ENCODE results near the gene WDR90. TPM values are rescaled to one million over a fixed set of nuclear protein-coding genes. Genes with fewer than 3 reads are reported as not detected.
"Not testable (repeated sequence)": the region's sequence is repeated elsewhere in the genome, so short reads cannot be mapped to it uniquely, and the experiment has no call there.

Gene WDR90
- total RNA-seq, 1 experiment from 2014 or later: 47.9 TPM

DNA sequence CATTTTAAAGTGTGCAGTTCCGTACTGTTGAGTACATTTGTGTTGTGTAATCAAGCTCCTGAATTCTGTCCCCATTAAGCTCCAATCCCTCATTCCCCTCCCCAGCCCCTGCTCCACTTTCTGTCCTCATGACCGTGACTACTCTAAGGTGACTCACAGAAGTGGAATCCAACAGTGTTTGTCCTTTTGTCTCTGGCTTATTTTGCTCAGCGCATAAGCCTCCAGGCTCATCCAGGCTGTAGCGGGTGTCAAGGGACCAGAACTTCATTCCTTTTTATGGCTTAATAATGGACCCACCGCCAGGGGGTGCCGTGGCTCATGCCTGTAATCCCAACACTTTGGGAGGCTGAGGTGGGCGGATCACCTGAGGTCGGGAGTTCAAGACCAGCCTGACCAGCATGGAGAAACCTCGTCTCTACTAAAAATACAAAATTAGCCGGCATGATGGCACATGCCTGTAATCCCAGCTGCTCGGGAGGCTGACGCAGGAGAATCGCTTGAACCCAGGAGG is 63.6 kb downstream of the WDR90 start:
- intact Hi-C loops (cut with micrococcal nuclease): loop anchor here (1.0 kb wide), 1 partner anchor 73 kb away; no protein-coding TSS in a partner anchor
- ChIA-PET CTCF (interaction anchor here (0.6 to 3.9 kb wide), 29 partner anchors 8 to 646 kb away, joined by 3 to 34 read pairs (median 4); partner anchors contain the start of genes ANTKMT, CHTF18, CIAO3 and HAGHL), POLR2A (interaction anchor here (0.6 to 8.8 kb wide), 20 partner anchors 9 to 125 kb away, joined by 3 to 124 read pairs (median 4); partner anchors contain the start of genes ANTKMT, CCDC78, CIAO3 and HAGHL)
- H3K4me1 Mint-ChIP-seq (ENCODE audit: insufficient read depth, unreplicated experiment): peaks cover 20% of the 10 kb centered on the region
- peak; percentile 96 for DNase-seq (ENCODE audit: unreplicated experiment)
- TF ChIP-seq CTCF (IDR thresholded peaks at IDR 0.05; ENCODE audit: unreplicated experiment): peak; percentile 58
- H3K36me3 Mint-ChIP-seq (ENCODE audit: insufficient read depth, unreplicated experiment); H3K27me3 Mint-ChIP-seq (ENCODE audit: insufficient read depth, unreplicated experiment); BruUV-seq (replicated peaks); H3K9me3 Mint-ChIP-seq (ENCODE audit: unreplicated experiment): not testable (repeated sequence)
- peak overlapping the region; percentile 72 for H3K27ac Mint-ChIP-seq (ENCODE audit: low read depth, unreplicated experiment)
- peak overlapping the region; percentile 42 for H3K4me3 Mint-ChIP-seq (ENCODE audit: unreplicated experiment)

- no peak for TF ChIP-seq CTCF (IDR thresholded peaks at IDR 0.05; ENCODE audit: unreplicated experiment)
- intact Hi-C loops (cut with micrococcal nuclease): no loop called here
- Mint-ChIP-seq H3K36me3 (ENCODE audit: insufficient read depth, unreplicated experiment) (peaks cover 12% of the 10 kb centered on the region), H3K4me1 (ENCODE audit: insufficient read depth, unreplicated experiment) (peaks cover 18% of the 10 kb centered on the region), H3K9me3 (ENCODE audit: unreplicated experiment) (no peaks in the 10 kb centered on the region), H3K27me3 (ENCODE audit: insufficient read depth, unreplicated experiment) (no peaks in the 10 kb centered on the region), H3K27ac (ENCODE audit: low read depth, unreplicated experiment) (no peak overlapping the region), H3K4me3 (ENCODE audit: unreplicated experiment) (peak overlapping the region; percentile 60)
- no TSS peak for BruUV-seq (replicated peaks)
- ChIA-PET POLR2A (interaction anchor here (1.2 to 8.8 kb wide), 6 partner anchors 10 to 74 kb away, joined by 3 to 124 read pairs (median 9); partner anchors contain the start of genes ANTKMT, CCDC78, CHTF18 and CIAO3), CTCF (interaction anchor here (0.6 to 1.6 kb wide), 5 partner anchors 10 to 71 kb away, joined by 3 to 6 read pairs (median 4); no protein-coding TSS in a partner anchor)
- DNase-seq (ENCODE audit: unreplicated experiment): no peak
These were observed 64.9 kb downstream of the WDR90 start for GRCh38 chr16:714079-714478.

GRCh38 chr16:714558-715476 is 65.7 kb downstream of the WDR90 start, which contains the start of gene METRN:
Gene METRN, plus strand, starts transcription at chr16:715118. Its CDS starts 172 bp downstream, at chr16:715290.
- no peak for TF ChIP-seq CTCF (IDR thresholded peaks at IDR 0.05; ENCODE audit: unreplicated experiment)
- Mint-ChIP-seq H3K27me3 (ENCODE audit: insufficient read depth, unreplicated experiment) (no peaks in the 10 kb centered on the region), H3K27ac (ENCODE audit: low read depth, unreplicated experiment) (peak within 1 kb of the TSS; percentile 16), H3K4me3 (ENCODE audit: unreplicated experiment) (peak within 1 kb of the TSS; percentile 76), H3K9me3 (ENCODE audit: unreplicated experiment) (no peaks in the 10 kb centered on the region), H3K36me3 (ENCODE audit: insufficient read depth, unreplicated experiment) (peaks cover 19% of the 10 kb centered on the region), H3K4me1 (ENCODE audit: insufficient read depth, unreplicated experiment) (peaks cover 21% of the 10 kb centered on the region)
- BruUV-seq (replicated peaks): no TSS peak
- POLR2A ChIA-PET: interaction anchor here (0.6 to 8.8 kb wide), 20 partner anchors 9 to 706 kb away, joined by 3 to 124 read pairs (median 4); partner anchors contain the start of genes ANTKMT, CCDC78, CHTF18 and CIAO3
- DNase-seq (ENCODE audit: unreplicated experiment): peak; percentile 83
- CTCF ChIA-PET: interaction anchor here (0.5 to 1.6 kb wide), 5 partner anchors 8 to 71 kb away, joined by 3 to 6 read pairs (median 4); no protein-coding TSS in a partner anchor
- intact Hi-C loops (cut with micrococcal nuclease): no loop called here
